ENCODE measurements around the gene TRIP4.
"Not testable (repeated sequence)": the region's sequence is repeated elsewhere in the genome, so short reads cannot be mapped to it uniquely, and the experiment has no call there.

TRIP4 gene

DNA sequence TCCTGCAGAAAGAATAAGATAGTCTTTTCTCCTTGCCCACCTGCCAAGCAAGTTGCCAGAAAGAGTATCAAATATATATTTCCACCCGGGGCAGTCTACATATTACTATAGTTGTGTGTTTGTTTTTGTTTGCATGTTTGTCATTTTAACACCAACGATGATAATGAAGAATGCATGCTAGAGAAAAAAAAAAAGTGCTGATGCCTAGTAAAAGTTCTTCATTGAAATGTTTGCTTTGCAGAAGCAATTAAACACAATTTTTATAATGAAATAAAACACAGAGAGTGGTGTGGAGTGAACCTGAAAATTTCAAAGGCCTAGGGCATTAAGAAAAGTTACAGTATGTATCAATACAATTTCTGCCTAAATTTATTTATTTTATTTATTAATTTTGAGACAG, 3.9 kb upstream of the TRIP4 start:
- no peak for DNase-seq

DNA sequence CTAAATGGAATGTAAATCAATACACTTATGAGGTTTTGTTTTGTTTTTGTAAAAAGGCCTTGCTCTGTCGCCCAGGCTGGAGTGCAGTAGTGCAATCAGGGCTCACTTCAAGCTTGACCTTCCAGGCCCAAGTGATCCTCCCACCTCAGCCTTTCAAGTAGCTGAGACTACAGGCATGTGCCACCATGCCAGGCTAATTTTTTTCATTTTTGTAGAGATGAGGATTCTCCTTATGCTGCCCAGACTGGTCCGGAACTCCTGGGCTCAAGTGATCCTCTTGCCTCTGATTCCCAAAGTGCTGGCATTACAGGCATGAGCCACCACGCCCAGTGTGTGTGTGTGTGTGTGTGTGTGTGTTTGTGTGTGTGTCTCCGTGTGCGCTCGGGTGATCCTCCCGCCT, 1.3 kb upstream of the TRIP4 start:
- no peak for DNase-seq

DNA sequence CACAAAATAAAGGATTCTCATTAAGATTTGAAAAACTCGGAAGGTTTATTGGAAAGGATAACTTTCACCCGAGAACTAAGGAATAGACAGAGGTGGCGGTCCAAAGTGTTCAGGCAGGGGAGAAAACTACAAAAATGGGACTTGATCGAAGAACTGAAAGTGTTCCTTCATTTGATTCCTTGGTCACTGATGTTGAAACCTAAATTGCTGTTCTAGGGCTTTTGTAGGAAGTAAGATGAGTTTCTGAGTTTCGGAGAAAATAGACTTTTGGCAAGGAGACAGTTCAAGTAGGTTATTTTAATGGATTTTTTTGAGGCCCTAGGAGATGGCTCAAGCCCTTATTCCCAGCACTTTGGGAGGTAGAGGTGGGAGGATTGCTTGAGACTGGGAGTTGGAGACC, 1.4 kb downstream of the TRIP4 start:
- DNase-seq: no peak

DNA sequence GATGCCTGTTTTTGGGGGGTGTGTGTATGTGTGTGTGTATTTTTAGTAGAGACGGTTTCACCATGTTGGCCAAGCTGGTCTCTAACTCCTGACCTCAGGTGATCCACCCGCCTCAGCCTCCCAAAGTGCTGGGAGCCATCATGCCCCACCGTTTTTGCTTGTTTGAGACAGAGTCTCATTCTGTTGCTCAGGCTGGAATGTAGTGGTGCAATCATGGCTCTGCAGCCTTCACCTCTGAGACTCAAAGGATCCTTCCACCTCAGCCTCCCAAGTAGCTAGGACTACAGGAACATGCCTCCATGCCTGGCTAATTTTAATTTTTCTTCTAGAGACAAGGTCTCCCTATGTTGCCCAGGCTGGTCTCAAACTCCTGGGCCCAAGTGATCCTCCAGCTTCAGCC, 4.8 kb downstream of the TRIP4 start:
- not testable (repeated sequence) for DNase-seq

DNA sequence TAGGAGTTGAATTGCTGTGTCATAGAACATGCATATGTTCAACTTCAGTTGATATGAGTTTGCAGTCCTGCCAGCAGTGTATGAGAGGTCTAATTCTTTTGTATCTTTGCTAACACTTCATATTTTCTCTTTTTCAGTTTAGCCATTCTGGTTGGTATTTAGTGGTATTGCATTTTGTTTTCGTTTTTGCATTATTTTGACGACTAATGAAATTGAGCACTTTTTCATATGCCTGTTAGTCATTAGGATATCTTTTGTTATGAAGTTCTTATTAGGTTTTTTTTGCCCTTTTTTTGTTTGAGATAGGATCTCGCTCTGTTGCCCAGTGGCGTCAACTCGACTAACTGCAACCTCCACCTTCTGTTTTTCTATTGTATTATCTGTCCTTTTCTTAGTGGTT, 9.2 kb downstream of the TRIP4 start:
- no peak for DNase-seq

DNA sequence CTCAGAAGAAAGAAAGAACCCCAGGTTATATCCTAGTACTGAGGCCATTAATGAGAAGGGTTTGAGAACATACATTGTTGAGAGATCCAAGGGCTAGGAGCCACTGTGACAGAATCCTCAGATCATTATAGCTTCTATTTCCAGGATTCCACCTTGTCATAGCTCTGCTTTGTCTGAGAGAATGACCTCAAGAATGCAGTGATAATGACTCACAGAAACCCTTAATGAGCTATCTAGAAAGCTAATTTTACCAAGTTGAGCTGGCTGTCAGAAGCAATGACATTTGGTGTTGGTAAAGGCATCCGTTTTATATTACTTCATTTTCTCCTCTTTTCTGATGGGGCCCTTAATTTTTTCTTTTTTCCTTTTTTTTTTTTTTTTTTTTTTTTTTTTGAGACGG, 10.9 kb downstream of the TRIP4 start:
- DNase-seq: no peak

DNA sequence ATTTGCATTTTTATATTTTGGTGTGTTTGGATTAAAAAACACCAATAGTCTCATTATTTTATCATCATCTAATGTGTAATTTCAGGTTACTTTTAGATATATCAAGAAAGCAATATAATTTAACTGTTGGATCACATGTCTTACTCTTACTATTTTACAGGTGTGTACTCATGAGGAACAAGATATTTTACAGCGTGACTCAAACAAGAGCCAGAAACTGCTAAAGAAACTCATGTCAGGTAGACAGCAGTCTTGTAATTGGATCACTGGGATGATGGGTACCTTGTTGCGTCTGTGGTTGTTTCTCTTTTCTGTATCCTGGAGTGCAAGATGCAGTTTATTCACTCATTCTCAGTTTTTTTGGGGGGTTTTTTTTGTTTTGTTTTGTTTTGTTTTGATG, 12.9 kb downstream of the TRIP4 start:
- DNase-seq: no peak

DNA sequence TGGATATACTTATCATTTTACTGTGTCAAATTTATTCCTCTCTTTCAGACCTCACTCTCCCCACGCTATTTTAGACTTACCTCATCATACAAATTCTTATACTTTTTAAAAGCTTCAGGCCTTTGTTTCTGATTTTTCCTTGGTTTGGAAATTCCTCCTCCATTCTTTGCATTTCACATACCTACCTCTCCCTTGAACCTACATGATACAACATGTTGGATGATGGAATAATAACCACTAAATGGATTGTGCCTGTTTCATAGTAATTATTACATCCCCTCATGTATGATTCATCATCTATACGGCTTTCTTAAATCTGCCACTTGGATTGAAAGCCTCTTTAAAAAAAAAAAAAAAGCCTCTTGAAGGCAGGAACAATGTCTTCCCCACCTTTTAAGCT, 24.6 kb downstream of the TRIP4 start:
- DNase-seq: no peak

DNA sequence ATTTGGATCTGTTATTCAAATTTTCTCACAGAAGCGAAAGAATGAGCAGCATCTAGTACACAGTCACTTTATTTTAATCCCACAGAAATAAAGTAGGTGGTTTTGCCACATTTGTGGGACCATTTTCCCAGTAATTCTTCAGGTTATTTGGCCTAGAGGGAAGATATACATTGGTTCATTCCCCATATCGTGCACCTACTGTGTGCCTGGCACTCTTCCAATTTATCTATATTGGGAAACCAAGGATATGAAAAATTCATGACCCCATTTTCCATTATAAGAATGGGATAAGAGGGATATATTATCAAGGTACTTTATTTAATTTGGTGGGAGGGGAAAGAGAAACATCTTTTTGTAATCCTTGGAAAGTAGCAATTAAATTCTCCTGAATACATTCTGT, 35.1 kb downstream of the TRIP4 start:
- no peak for DNase-seq

DNA sequence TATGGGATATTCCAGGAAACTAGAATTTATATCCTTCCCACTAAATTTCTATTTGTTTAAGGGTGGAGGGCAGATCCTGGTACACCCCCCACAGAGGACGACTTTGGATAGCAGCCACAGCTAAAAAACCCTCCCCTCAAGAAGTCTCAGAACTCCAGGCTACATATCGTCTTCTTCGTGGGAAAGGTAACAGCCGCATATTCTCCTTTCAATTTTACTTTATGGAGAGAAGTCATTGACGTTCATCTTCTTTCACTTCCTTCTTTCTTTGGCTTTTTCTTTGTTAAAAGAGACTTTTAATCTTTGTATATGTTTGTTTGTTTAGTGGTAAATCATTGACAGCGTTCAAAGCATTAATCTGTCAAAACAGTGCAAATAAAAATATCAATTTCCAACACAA, 36.3 kb downstream of the TRIP4 start:
- no peak for DNase-seq

DNA sequence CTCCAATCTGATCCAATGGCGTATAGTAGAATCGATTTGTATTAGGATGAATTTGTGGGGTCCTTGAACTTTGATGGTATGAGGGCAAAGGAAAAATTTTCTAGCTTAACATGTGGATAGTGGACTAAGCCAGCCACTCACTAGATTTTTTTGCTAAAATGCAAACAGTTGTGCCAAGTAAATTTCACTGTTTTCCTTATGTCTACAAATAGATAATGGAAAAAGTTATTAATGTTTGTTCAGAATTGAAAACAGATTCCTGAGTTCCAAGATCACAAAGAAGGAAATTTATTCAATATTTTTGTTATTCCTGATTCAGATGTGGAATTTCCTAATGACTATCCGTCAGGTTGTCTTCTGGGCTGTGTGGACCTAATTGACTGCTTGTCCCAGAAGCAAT, 37.6 kb downstream of the TRIP4 start:
- DNase-seq: no peak

DNA sequence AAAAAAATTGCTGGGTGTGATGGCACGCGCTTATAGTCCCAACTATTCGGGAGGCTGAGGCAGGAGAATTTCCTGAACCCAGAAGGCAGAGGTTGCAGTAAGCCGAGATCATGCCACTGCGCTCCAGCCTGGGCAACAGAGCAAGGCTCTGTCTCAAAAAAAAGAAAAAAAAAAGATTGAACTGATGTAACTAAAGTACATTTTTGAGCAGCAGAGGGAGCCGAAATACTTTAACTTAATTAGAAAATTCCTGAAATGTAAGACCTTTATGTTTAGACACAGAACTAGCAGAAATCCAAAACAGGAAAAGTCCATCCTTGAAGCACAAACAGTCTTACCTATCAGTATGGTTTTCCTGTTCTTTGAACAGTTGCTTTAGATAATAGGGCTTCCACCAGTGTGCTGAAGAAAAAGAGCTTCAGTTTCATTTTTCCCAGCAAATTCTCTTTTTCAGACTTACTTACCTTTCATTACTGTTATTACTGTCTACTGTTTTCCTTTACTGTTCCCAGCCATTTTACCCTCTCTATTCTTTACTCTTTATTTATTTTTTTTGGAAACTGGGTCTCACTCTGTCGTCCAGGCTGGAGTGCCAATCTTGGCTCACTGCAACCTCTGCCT, 39.3 kb downstream of the TRIP4 start:
- peak in 1 of 2 experiments; percentile 39 for DNase-seq

DNA sequence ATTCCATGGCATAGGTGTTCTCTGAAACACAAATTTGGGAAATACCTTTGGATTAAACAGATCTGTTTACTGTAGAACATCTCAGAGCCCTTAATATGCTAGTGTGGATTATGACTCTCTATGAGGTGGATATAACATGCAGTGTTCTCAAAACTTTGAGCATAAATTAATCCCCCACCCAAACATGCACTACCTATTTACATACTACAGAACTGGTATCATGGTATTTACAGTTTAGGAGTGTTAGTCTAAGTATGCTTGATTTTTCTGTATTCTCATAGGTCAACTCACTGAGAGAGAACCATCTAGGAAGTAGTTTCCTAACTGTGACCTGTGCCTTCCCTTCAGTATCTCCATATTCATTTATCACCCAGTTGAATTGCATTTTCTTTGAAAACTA, 41.8 kb downstream of the TRIP4 start:
- no peak for DNase-seq

DNA sequence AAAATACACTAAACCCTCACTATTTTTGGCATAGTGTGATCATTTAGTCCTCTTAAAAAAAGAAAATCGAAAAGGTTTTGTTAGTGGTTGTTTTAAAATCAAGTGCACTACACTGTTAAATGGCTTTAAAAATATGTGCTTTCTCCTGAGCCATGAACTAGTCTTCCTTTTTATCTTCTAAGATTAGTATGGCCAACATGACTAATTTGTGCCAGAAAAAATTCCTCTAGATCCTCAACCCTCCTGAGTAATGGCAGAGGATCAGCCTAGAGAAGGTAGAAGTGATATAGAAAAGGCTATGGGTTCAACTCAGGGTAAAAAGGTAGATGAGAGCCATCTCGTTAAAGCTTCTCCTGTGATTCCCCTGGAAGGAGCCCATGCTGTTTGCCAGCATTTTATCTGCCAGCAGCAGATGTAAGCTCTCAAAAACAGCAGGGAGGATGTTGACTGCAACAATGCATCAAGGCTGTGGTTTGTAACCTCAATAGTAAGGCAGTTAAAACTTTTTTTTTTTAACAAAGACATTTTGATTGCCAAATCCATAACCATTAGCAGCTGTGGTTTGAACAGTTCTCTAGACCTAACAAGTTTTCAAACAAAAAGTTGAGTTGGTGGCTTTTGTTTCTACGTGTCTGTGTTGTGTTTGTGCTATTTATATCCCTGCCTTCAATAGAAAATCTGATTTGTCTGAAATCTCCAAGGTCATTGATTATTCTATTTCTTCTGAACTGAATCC, 42.5 kb downstream of the TRIP4 start:
- peak; percentile 21 to 35 for DNase-seq

DNA sequence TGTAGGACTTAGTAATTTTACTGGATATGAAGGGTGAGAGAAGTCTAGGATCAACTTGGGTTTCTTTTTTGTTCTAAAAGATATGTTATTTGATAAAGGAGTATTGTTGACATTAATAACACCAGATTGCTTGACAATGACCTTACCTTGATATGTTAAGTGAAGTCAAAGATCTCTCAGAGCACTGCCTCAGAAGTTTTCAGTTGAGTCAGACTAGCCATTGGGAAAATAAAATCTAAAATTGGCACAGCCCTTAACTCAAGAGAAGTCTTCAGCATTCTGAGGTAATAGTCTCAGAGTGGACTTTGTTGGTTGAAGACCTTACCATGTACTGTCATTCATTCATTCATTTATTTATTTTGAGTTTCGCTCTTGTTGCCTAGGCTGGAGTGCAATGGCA, 50.3 kb downstream of the TRIP4 start:
- no peak for DNase-seq

DNA sequence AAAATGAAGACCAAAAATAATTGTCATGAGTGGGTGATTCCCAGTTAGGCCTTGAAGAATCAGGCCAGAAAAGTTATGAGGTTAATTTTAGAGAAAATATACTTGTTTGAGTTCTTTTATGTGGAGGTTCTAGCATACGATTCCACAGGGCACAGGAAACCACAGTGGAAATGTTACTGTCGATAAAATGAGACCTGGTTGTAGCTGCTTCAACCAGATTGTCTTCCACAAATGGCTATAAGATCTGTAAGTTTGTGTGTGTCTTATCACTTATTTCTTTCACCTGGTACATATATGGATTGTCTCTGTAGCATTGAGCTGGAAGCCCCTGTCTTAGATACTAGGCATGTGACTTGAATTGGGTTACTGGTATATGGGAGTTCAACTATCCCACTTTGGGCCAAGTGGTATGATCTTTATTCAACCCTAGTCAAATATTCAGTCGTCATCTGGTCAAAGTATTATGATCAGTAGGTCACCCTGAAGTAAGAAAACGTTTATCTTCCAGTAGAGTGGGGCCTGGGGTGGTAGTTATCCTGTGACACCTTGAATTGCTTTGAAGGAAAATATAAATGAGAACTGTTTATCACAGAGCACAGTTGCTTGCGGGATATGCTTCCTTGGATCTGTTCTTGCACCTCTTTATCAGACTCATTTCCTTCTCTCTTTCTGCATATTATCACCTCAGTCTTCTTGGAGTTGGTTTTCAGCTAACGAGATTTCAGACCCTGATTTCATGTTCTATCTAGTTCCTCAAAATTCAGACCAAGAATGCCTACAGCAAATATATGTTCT, 51.2 kb downstream of the TRIP4 start:
- no peak for DNase-seq

DNA sequence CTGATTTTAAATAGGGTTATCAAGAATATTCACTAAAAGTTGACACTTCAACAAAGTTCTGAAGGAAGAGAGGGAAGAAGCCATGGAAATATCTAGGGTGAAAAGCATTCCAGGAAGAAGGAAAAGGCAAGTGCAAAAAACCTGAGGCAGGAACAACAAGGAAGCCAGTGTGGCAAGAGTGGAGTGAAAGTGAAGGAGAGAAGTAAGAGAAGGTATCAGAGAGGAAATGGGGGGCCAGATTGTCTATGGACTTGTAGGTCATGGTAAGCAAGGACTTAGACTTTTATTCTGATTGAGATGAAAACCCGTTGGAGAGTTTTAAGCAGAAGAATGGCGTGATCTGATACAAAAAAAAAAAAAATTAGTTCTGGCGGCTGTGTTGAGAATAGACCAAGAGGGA, 54.2 kb downstream of the TRIP4 start:
- no peak for DNase-seq

DNA sequence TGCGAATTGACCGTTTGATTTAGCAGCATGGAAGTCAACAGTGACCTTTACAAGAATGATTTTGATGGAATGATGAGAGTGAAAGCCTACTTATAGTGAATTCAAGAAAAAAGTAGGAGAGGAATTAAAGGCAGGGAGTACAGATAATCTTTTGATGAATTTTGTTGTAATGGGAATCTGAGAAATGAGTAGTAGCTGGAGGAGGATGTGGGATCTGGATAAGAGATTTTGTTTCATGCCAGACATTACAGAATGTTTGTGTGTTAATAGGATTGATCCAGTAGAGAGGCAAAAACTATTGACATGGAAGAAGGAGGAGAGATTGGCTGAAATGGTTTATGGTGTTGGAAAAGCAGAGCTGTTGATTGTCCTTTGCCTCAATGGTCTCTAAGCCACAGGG, 55.4 kb downstream of the TRIP4 start:
- no peak for DNase-seq

DNA sequence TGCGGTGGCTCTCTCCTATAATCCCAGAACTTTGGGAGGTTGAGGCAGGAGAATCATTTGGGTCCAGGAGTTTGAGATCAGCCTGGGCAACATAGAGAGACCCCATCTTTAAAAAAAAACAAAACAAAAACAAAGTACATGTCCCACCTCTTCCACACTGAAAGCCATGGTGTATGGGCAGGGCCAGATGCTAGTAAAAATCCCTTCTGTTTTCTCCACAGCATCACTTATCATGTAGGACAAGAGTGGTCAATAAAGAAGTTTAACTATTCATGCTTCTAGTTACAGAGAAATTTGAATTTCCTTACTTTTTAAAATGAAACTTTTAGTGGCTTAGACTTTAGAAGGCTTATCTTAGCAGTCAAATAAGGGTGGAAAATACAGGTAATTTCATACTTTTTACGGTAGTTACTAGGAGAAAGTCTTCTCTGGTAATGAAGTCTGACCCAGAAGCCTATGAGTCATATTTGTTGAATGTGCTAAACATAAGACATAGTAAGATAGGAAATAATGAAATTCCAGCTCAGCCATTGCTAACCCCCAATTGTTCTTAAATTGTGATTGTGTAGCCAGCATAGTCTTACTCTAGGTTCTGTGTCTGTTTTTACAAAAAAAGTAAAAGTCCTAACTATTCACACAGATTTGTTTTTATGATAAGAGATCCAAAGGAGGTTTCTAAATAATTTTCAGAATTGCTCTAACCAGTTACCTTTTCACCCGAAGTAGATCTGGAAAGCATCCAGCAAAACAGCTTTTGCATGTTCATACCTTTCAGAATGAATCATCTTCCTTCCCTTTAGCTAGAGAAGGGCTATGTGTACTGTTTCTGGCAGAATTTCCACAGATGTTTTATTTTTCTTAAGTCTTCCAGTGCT, 56.3 kb downstream of the TRIP4 start:
- no peak for DNase-seq

DNA sequence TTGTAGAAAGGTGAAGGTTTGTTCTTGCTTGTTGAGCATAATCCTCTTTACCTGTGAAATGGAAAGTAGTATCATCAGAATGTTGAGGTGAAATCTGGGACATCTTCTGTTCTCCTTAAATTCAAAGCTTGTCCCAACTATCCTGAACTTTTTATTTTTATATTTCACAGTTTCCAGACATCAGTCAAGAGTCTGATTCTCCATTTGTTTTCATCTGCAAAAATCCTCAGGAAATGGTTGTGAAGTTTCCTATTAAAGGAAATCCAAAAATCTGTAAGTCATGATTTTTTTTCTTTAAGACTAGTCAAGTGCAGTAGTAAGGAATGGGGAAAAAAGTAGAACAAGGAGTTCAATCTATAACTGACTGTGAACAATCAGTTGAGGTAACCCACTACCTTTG, 57.2 kb downstream of the TRIP4 start:
- no peak for DNase-seq

DNA sequence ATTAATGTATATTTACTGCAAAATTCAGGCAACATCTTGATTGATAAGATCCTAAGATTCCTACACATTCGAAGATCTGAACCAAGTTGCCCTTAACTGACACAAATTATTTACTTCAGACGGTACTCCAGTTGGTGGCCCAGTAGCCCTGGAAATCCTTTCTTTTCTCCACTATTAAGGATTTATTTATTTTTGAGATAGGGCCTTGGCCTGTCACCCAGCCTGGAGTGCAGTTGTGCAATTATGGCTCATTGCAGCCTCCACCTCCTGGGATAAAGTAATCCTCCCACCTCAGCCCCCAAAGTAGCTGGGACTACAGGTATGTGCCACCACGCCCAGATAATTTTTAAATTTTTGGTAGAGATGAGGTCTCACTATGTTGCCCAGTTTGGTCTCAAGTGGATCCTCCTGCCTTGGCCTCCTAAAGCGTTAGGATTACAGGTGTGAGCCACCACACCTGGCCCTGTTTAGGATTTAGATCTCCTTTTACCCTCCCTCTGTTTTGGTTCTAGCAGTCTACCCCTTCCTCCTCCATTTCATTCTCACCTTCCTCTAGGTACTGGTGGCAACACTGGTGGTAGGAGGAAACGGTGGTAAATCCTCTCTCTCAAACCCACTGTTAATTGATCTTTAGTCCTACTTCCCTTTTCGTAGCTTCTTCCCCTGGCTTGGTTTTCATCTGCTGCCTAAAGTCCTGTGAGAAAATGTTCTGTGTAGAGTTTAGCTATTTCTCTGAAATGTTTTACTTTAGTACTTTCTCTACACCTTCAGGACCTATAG, 60.1 kb downstream of the TRIP4 start:
- DNase-seq: no peak

DNA sequence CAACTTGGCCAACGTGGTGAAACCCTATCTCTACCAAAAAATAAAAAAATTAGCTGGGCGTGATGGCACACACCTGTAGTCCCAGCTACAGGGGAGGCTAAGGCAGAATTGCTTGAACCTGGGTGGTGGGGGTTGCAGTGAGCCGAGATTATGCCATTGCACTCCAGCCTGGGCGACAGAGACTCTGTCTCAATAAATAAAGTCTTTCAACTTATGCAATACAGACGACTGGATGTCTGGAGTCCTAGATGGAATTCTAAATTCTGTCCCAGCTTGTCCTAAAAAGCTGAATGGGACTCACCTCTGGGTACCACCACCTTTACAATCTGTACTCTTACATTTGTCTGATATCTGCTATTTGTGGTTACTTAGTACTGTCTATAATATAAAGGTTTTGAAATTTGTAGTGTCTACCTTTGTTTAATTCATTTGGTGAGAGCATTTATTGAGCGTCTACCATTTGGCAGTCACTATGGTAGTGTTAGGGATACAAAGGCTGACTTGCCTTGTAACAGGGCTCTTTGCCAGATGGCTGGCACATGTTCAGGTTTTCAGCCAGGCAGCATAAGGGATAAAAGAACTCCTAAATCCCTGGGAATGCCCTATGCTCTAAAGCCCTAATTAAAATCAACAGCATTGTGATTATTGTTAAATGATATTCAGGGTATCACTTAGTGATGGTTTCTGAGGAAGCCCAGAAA, 65.5 kb downstream of the TRIP4 start:
- DNase-seq: peak; percentile 92 to 93

All from NCI-H524 (cell line).